T47D (cell line): Measurements from ENCODE around the gene OCA2.
"Not testable (repeated sequence)": the region's sequence is repeated elsewhere in the genome, so short reads cannot be mapped to it uniquely, and the experiment has no call there.

Source experiments
- DNase-seq, 2 experiments: peaks; one replicate each; pipeline versions ENCODE4 v3.0.0 to v3.0.0-alpha.2; 2011 to 2012; ENCODE audit warnings: low read depth in 1 of 2, low spot score in 1 of 2
- JUND ChIP-seq: IDR thresholded peaks from 2 replicates; pipeline ENCODE4 v1.6.1; 2012; ENCODE audit warnings: low read depth
- in situ Hi-C: cut with HindIII; loops from 2 replicates; pipeline ENCODE4 v1.10.0; 2016; ENCODE audit warnings: low sequenced_read_pairs, low pct_unique_long_range_greater_than_20kb

OCA2 gene

DNA sequence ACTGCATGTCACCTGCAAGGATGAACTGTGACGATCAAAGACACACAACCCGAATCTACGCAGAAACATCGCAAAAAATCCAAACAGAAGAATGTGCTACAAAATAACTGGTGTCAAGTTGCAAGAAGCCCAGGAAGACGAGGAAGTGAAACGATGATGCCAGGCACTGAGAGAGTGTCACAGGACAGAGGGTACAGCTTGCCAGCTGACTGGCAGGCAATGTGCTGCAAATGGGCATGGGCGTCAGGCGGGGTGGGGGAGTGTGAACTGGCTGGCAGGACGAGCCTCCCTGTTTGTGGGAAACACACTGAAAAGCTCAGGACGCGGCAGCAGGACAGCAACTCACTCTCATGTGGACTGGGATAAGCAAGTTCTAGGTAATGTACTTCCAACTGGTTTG lies 28.9 kb upstream of the OCA2 start:
- no peak for DNase-seq
- TF ChIP-seq JUND: no peak
- in situ Hi-C loops: no loop called here

GRCh38 chr15:28127036-28127435 lies 27.9 kb upstream of the OCA2 start:
- in situ Hi-C loops: no loop called here
- DNase-seq: no peak
- TF ChIP-seq JUND: no peak

GRCh38 chr15:28125673-28126651 lies 26.8 kb upstream of the OCA2 start:
- DNase-seq: peak; percentile 43 to 64
- in situ Hi-C loops: no loop called here
- TF ChIP-seq JUND: no peak

GRCh38 chr15:28124841-28125240 lies 25.7 kb upstream of the OCA2 start:
- in situ Hi-C loops: no loop called here
- DNase-seq: no peak
- no peak for TF ChIP-seq JUND

DNA sequence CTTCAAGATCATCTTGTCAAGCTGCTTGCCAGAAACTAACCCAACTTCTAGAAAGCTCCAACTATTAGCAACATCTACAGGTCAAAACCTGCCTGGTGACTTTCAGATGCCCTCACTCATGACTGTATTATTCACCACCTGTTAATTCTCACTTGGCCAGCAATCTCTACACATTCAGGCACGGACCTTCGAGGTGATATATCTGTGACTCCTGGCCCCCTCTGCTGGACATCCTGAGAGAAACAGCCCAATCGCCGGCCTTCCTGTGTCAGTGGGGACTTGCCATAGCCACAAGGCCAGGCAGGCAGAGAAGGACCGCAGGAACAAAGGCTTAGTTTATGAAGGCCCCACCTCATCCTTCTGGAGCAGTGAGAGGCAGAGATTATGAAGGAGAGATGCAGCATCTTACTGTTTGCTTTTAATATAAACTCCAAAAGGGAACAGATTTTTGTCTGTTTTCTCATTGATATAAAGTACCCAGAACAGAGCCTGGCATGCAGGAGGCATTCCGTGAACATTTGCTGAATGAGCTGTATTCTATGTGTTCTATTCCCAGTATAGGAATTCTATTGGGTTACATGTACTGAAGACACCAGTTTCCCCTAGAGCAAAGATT lies 24.4 kb upstream of the OCA2 start:
- TF ChIP-seq JUND: no peak
- peak; percentile 70 to 82 for DNase-seq
- in situ Hi-C loops: no loop called here

DNA sequence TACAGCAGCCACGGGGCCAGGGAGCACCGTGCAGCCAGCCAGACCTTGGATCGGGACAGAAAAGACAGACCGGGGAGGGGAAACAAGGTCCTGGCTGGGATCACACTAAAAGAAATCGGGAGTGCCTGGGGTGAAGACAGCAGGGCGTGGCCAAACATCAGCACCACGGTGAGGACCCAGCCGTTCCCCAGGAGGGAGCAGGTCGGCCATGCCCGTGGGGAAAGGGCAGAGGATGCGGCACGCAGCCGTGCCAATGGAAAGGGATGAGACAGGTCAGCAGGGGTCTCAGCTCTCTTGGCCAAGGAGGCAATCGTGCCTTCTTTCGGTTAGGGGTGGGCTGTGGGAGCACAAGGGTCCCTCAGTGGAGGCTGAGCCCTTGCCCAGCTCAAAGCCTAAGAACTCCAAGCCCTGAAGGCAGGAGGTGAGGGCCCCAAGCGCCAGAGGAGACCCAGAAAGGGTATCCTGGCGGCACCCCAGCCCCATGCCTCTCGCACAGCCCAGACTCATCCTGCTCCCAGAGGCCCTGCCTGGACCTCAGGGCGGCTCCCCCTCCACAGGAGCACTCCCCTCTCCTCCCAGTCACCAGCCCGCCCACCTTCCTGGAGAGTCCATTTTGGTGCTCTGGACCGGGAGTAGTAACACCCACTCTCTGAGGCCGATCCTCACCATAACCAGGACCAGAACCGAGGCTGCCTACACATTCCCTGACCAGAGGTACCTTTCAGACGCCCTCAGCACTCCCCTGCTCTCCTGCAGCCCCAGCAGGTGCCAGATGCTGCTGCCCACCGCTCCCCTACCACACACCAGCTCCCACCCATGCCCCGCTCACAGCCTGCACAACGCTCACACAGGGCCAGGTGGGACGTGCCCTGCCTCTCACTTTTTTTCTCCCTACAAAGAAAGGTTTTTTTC lies 23.2 kb upstream of the OCA2 start:
- in situ Hi-C loops: no loop called here
- no peak for TF ChIP-seq JUND
- DNase-seq: no peak

DNA sequence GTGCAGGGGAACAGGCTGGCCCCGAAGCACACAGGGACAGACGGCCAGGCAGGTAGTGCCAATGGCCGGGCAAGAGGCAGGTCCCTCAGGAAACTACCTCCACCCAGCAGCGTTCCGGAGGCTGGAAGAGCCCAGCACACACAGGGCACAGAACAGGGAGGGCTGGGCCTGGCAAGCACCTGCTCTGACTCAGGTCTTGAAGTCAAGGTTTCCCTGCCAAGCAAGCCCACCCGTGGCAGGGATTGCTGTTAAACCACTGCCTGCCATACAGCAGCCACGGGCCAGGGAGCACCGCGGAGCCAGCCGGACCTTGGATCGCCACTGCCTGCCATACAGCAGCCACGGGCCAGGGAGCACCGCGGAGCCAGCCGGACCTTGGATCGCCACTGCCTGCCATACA lies 22.5 kb upstream of the OCA2 start:
- DNase-seq, in situ Hi-C loops: not testable (repeated sequence)

GRCh38 chr15:28120359-28120640 lies 21.2 kb upstream of the OCA2 start:
- TF ChIP-seq JUND: no peak
- in situ Hi-C loops: no loop called here

GRCh38 chr15:28118531-28118930 lies 19.4 kb upstream of the OCA2 start:
- DNase-seq: no peak
- no peak for TF ChIP-seq JUND
- in situ Hi-C loops: no loop called here

More at GRCh38 chr15:28120359-28120640, 21.2 kb upstream of the OCA2 start:
- no peak for DNase-seq

DNA sequence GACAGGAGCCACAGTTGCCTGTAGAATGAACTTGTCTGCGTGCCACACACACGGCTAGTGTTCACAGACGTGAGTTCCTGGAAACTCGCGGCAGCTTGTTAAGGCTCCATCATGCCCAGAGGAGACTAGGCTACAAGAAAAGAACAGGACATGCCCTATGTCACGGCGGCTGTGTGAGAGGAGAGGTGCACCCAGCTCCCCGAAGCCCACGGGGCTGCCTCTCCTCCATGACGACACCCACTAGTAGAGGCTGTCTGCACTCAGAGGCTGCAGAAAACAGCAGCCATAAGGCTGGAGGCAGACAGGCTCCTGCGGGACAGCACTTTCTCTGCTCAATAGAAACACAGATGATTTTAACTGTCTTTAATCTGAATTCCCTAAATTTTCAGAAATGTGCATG lies 19.0 kb upstream of the OCA2 start:
- in situ Hi-C loops: no loop called here
- no peak for TF ChIP-seq JUND
- DNase-seq: no peak

DNA sequence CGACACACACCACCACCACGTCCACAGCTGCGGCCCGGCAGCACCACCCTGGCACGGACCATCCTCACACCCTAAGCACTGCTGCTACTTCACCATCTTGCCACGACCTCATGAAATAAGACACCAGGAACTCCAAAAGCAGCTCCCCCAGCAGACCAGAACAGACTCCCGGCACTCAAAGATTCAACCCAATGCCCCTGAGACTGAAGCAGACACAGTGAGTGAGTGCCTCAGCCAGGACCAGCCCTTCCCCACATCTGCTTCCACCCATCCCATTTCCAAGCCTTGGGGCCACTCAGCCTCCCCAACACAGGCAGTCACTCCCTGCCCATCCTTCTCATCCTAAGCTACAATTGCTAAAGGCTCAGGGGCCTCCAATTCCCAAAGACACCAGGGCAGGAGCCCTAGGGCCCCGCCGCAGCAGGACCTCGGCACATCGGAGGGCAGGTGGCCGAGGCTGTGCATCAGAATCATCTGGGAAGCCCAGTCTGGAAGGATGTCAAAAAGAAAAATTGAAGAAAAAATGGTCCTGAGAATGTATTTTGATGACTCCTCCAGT lies 18.4 kb upstream of the OCA2 start:
- DNase-seq: no peak
- no peak for TF ChIP-seq JUND
- in situ Hi-C loops: no loop called here
